Activated CD4-positive, alpha-beta T cell treated with anti-CD3 and anti-CD28 coated beads, Interleukin-2, amount 50 U/mL, for 48 hours (primary cell): Measurements from ENCODE around the gene FYN.

ENCODE experiments used
- DNase-seq, 2 experiments: peaks; one replicate each; pipeline ENCODE4 v3.0.0-alpha.2; 2020

The FYN gene

DNA sequence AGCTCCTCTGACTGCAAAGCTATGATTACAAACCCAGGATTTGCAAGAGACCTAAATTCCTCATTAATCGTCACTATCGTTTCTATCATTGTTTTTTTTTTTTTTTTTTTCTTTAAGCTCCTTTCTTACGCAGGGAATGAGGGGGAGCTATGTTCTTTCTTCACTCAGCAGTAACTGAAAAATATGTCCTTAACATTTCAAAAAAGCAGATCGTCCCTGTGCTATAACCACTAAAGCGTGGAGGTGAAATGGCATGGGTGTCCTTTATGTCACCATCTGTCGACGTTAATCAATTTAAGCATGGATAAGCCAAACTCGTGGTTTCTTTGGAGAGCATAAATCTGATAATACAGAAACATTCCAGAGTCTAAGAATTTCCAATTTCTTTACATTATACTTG lies 199.7 kb downstream of the FYN start:
- no peak for DNase-seq

DNA sequence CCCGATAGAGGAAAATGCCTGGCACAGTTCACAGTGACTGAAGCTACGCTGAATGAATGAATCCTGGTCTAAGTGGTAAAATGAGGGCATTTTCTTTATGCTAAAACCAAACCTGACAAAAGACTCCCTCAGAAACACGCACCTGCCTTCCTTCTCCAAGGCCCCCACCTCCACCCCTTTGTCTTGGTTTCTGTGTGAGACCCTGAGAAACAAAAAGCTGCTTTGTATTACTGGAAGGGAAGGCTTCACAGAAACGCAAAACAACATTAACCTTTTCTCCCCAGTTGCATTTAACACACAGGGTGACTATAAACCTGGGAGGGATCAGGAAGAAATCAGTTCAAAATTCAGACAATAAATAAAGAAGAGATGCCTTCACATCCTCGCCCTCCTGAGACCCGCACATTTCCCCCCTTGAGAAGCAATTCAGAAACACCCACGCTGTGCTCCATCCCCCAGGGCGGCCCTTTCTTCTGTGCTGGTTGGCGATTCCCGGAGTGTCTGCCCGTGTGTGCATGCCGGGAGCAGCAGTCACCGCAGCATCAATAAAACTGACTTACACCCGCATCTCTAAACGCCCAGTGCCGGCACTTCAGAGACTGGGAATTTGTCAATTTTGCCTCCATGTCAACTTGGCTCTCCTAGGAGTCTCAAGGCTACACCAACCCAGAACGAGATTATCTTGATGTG lies 200.3 kb downstream of the FYN start:
- DNase-seq = no peak

DNA sequence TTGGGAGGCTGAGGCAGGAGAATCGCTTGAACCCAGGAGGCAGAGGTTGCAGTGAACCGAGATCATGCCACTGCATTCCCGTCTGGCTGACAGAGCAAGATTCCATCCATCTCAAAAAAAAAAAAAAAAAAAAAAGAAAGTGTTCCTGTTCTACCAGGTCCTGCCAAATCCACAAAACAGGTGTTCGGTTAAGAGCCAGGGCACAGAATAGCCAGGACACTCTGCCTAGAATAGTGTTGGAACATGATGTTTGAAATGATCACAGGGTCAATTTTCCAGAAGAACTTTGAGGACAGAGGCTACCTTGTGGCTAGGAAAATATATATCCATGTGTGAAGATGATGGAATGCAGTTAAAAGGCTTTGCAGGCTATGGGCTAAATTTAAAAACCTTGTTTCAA lies 203.9 kb downstream of the FYN start:
- no peak for DNase-seq

DNA sequence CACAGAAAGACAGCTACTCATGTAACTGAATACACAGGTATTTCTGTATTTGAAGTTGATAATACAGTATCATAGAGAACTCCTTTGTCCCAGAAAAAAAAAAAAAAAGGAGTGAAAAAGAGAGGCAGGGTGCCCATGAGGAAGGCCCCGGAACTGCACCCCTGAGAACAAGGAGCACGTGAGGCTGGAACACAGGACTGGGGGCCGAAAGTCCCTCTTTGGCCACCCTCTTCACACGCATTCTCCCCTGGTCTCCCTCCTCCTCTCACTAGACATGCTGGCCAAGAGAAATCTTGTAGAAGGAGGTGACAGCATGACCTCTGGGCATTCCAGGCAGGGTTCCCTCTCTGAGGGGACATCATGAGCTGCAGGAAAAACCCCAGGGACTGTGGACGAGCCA lies 204.8 kb downstream of the FYN start:
- no peak for DNase-seq

DNA sequence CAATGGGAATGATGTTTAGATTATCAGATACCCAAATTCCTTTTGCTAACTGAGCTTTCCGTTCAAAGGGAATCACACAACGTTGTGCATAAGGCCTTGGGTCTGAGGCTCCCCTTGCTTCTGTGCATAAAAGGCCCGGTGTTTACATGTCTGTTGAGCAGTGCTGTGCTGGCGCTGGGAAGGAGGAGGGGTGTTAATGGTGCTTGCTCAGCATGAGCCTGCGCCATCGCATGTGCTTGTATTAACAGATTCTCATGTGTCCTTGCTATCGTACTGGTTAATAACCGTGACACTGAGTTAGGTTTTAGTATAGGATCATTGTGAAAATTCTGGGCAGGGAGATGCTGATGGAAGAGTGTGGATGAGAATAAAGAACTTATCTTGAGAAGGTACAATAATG lies 205.3 kb downstream of the FYN start:
- DNase-seq = no peak

DNA sequence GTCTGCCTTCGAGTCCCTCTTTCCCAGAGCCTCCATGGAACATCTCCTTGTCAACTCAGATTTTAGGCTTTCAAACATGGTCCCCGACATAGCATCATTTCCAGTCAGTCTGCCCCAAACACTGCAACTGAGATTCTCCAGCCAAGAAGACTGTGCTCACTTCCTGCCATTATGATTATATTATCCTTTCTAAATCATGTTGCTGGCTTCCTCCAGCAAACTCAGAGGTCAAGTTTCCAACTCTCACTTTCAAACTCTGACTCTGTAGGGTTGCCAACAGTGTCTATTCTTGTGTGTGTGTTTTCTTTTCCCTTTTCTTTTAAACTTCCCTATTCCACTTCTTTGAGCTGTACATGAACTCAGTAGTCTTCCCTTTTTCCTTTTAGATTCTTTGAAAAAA lies 206.4 kb downstream of the FYN start:
- no peak for DNase-seq

DNA sequence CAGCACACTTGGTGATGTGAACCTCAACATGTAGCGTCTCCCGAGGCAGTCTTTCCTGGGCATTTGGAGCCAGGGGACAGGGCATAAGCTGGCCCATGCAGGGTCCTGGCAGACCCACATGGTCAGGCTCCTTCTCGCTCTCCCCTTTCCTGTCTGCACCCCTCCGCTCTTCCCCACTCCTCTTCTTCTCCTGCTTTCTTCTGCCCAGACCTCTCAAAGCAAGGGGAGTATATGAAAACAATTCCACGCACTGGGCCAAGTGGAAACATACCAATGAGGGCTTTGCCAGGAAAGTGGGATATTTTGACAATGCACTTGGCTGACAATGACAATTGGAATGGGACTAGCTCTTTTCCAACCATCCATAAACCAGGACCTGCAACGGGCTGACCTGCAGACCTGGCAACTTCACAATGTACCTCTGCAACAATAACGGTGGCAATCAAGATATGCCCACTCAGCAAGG lies 208.7 kb downstream of the FYN start:
- no peak for DNase-seq

DNA sequence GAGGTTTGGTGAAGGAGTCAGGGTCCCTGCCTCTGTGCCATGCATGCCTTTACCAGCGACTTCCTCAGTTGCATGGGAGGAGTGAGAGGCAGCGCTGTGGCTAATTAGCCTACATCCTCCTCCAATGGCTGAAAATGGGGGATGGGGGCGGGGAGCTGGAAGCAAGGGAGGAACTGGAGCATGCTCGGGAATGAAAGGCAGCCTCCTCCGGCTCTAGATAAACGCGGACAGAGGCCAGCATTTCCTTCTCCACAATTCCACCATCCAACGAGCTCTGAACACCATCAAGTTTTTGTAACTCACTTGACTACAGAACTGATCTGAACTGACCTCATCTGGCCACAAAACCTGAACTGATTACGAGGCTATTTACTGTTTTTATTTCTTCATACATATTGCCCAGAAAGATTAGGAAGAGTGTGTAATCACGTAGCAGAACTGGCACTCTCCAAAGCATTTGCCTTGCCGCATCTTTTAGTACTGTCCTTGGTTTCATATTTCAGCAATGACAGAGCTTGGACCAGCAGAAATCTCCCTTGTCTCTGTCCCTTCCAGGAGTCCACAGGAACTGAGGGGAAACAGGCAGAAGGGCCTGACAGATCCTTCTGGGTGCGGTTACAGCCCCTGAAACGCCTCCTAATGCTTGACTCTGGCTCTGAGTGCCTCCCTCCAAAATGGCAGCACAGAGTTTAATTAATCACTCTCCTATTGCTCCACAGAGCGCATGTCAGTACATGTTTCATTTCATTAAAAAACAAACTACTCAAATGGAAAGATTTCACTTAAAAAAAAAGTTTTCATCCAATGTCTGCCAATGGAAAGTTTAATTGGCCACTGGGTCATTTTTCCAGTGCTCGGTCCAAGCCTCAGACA lies 209.3 kb downstream of the FYN start:
- DNase-seq = no peak

DNA sequence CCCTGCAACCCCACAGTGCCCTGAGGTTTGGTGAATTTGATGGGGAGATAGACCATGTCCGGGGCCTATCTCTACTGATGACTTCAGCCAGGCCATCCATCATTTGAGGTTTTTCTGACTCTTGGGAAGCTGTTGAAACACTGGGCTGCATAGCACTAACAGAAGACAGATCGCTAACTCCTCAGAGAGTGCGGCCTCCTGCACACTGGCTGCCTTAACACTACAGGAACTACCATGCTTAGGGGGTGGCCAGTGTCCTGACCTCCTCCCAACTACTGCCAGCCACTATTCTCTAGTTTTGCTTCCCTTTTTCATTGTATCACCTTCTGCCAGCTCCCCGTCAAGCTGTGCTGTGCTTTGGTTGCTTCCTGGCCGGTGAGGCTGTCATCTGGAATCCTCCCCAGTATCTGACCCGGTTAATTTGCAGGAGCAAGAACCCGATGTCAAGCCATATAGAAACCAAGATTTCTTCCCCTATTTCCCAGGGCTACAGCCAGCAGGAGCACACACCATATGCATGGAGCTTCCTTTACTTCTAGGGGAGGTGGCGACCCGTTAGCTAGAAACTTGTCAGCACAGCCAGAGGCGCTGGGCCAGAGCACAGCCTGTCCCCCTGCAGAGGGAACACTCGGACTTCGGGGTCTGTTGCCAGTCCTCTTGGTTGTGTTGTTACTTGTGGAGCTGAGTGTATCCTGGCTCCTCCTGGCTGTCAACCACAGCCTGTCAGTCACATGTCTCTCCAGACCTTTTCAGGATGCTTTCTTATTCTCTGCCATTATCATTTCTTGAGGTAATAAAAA lies 210.3 kb downstream of the FYN start:
- DNase-seq = no peak

DNA sequence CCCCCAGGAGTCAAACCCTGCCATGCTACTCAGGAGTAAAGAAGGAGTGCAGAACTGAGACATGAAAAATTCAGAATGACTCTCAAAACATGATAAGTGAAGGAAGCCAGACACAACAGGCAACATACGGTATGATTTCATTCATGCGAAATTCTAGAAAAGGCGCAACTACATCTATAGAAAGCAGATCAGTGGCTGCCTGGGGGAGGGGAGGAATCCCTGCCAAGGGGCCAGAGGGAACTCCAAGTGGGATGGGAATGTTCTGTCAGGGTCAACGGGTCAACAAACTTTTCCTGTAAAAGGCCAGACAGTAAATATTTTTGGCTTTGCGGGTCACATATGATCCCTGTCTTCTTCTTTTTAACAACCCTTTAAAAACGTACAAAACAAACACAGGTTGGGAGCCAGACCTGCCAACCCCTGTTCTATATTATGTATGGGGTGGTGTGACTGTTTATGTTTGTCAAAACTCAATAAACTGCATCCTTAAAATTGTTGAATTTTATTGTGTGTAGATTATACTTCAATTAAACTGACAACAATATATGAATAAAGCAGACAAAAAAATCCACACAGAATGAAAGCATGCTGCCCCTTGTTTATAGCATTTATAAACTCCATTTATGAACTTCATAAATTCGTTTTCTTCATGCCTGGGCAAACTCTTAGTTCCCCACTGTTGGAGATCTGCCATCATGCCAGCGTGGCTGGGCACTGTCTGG lies 211.0 kb downstream of the FYN start:
- no peak for DNase-seq

DNA sequence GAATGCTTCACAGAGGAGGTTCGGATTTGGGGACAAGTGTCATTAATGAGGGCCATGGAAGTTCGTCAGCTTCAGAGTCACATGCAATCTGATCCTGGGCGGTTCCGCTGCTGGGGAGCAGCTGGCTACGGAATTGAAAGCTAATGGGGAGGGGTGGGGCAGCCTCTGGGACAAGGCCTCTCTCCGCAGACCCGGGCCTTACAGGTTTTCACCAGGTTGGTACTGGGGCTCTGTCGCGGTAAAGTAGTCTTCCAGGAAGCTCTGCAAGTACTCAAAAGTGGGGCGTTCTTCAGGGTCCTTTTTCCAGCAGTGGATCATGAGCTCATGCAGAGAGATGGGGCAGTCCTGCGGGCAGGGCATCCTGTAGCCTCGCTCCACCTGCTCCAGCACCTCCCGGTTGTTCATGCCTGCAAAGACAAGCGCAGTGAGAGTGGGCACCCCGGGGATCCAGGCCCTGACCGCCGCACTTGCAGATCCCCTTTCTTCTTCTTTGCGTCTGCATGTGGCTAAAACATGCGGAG lies 211.7 kb downstream of the FYN start:
- DNase-seq = no peak

DNA sequence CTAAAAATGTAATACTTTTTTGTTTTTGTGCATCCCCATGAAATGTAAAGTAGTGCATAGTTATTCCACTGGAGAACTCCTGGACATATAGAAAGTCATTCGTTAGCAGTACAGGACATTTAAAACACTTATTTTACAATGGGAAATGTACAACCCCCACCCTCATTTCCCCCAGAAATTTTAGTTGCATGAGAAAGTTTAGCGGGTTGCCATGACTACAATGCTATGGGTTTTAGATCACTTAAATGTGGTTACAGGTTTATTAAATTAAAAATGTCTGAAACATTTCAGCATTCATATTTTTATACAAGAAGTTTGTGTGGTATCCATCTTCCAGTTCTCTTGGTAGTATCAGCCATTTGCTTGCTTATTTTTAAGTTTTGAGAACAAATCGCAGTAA lies 212.7 kb downstream of the FYN start:
- DNase-seq = no peak

DNA sequence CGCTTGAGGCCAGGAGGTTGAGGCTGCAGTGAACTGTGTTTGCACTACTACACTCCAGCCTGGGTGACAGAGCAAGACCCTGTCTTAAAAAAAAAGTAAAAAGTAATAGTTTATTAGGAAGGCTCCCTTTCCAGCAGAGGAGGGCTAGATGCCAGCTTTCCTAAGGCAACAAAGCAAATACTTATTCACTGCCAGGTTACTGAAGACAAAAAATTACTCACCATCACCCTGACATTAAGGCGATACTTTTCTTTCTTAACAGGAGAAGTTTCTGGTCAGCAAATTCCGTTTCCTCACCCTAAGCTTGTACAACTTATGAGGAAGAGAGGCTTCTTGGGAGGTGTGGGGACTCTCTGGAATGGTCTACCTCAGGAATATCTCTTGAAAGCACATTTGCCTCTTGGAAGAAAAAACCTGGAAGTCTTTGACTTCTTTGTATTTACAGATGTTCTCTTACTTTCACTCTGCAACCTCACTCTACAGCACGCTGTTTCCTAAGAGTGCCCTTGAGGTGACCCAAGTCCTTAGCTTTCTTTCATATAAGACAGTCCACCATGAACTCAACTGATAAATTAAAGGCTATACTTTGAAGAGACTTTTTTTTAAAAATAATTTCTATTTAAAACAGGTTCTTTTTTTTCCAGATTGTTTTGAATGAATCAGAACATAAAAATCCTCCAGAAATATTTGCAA lies 214.6 kb downstream of the FYN start:
- no peak for DNase-seq

DNA sequence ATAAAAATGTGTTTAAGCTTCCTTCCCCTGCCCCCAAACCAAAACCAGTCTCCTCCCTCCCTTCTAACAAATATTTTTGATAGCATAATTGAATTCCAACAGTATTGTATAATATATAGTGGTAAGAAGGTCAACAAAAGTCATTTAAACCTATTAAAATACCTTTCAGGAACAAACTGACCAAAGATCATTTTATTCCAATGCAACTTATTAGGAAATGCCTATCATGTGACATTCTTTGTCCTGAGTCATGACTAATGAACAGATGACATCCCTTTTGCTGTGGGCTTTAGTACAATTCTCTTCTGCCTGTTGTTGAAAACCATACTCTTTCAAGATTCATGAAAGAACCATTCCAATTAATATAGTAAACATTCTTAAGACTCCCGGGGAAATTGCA lies 216.1 kb downstream of the FYN start:
- DNase-seq = no peak

DNA sequence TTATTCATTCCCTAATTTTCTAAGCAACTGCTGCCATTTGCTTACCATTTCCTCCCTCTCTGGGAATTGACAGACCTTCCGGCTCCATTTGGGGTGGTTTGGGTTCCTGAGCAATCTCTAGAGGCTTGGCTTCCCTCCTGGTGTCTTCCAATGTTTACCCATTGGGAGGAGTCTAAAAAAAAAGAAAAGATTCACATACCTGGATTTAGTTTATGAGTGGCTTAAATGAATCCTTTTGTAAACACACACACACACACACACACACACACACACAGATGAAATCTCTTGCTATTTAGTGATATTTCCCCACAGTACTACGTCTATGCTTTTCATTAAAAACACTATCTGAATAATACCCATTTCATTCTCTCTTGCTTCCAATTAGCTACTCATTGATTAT lies 219.3 kb downstream of the FYN start:
- DNase-seq = no peak

DNA sequence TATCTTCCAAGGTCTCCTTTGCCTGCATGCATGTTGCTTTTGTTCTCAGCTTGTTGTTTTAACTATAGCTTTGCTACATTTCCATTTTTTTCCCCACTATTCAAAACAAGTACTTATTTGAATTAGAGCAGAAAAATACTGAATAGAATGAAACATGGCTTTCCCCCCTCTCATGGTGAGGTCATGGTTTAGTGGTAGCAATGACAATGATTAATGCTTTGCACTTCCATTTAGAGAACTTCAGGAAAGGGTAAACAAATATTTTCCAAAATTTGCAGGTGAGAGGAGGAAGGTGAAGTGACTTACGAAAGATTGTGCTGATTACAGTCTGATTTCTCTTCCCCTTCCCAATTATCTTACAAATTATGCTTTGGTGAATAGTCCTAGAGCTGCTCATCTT lies 219.8 kb downstream of the FYN start:
- no peak for DNase-seq

DNA sequence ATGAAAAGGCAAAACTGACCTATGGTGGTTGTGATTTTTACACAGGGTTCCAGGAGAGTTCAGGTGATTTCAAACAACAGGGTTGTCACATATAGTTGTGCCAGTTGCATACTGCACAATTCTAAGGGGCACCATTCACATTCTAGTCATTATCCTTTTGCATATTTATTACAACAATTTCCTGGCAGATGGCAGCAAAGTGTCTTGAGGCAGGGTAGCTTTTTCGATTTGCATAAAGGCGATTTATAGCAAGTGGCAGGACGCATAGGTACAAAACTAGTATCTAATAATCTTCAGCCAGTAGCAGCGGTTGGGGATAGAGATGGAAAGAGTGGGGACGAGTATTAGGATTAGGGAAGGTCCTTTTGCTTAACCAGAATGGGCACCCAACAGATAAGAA lies 221.1 kb downstream of the FYN start:
- no peak for DNase-seq

DNA sequence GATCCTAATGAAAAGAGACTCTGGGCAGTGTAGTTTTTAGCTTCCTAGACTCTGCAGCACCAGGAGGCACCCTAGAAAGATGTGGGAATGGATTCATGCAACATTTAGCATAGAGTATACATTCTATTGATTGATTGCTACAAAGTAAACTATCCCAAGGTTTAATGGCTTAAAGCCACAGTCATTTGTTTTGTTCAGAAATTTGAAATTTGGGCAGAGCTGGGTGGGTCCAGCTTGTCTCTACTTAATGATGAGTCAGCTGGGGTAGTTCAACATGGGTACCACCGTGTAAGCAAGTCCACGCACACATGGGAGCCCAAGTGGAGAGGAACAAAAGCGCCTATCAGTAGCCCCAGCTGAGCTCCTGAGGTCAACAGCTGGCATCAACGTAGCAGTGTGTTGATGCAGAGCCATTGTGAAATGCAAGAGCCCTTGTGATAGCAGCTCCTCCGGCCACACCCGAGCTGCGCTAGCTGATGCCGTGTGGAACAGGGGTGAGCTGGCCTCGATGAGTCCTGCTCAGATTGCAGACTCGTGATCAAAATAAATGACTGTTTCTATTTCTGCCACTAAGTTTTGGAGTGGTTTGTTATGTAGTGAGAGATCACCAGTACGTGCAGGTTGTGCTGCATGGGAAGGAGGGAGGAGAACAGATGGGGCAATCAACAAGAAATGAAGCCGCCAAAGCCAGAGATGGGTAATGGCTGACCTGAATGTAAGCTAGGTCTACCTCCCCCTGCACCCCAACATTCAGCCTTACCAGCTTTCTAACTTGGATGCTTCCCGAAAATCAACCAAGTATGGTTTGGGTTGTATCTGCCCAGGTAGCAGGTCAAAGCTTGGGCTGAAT lies 221.8 kb downstream of the FYN start:
- no peak for DNase-seq

DNA sequence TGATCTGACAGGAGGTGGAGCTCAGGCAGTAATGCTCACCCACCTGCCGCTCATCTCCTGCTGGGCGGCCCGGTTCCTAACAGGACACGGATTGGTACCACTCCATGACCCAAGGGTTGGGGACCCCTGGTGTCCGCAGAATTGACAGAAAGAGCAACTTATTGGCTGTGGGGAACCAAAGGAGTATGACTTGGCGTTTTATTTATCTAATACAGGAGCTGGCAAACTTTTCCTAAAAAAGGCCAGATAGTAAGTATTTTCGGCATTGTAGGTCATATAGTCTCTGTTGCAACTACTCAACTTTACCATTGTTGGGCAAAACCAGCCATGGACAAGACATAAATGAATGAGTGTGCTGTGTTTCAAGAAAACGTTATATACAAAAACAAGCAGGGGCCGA lies 223.2 kb downstream of the FYN start:
- DNase-seq = no peak

DNA sequence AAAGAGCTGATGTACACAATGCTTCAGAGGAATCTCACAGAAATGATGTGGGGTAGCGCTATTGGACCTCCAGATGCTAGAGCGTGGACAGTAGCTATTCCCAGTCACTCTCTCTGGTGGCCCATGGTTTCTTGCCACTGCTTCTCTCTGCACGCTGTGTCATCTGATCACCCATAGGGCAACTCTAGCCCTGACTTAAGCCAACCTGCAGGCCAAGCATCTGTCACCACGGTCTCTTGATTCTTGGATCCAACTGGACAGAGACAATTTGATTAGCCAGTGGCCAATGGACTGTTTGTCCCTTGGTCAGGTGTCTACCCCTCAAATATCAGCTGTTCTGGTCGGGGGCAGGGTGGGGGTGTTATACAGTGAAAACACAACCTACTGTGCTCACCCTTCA lies 225.2 kb downstream of the FYN start:
- no peak for DNase-seq

DNA sequence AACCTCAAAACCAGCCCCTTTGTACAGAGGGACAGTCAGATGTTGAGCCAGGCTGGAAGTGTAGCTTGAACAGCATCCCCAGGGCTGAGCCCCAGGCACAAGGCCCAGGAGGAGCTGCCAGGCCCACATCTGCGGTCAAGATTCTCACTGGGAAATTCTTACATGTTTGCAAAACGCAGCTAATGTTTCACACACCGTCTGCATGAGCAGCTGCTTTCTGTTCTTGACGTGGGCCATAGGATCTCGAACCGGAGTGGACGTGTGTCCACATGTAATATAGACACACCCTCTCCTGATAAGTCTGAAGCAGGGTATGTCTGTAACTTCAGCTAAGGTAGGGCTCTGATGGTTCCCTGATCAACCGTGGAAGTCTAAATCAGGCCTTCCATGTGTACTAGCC lies 226.3 kb downstream of the FYN start:
- DNase-seq = no peak
